Osteoblast (primary cell): ENCODE data around the gene OCA2. TPM values are rescaled to one million over a fixed set of nuclear protein-coding genes. Genes with fewer than 3 reads are reported as not detected.
"Not testable (repeated sequence)": the region's sequence is repeated elsewhere in the genome, so short reads cannot be mapped to it uniquely, and the experiment has no call there.

Source experiments
- DNase-seq: peaks from one replicate; pipeline ENCODE4 v3.0.0; 2011; ENCODE audit warnings: low spot score, mixed read lengths; ENCODE audit not compliant: insufficient read length; ENCODE audit errors: missing footprints
- H2AFZ ChIP-seq: 2 replicates; pipeline ENCODE4 v1.6.0; 2011; ENCODE audit warnings: mild to moderate bottlenecking, low read length
- H3K27ac ChIP-seq: 2 replicates; pipeline ENCODE4 v1.5.1; 2011; ENCODE audit warnings: mild to moderate bottlenecking, low read depth, low read length, moderate library complexity
- H3K27me3 ChIP-seq: 2 replicates; pipeline ENCODE4 v1.6.0; 2012; ENCODE audit warnings: mild to moderate bottlenecking, control low read depth, inconsistent platforms, low read length, moderate library complexity; ENCODE audit not compliant: insufficient read depth
- H3K36me3 ChIP-seq: 2 replicates; pipeline ENCODE4 v1.5.1; 2011; ENCODE audit warnings: mild to moderate bottlenecking, low read length, control low read depth, moderate library complexity; ENCODE audit not compliant: insufficient read depth
- H3K4me1 ChIP-seq: 2 replicates; pipeline ENCODE4 v1.5.1; 2011; ENCODE audit warnings: mild to moderate bottlenecking, low read length, control low read depth, moderate library complexity; ENCODE audit not compliant: insufficient read depth
- H3K4me2 ChIP-seq: 2 replicates; pipeline ENCODE4 v1.6.0; 2011; ENCODE audit warnings: mild to moderate bottlenecking, low read length; ENCODE audit not compliant: insufficient read depth
- H3K4me3 ChIP-seq: fragments of 200-600 bp; sonication (generic); 3 replicates; pipeline ENCODE4 v1.5.1; 2012; ENCODE audit warnings: mild to moderate bottlenecking, low read length, inconsistent platforms; ENCODE audit not compliant: insufficient read depth
- H3K79me2 ChIP-seq: 2 replicates; pipeline ENCODE4 v1.6.0; 2012; ENCODE audit warnings: mild to moderate bottlenecking, low read length, control low read depth, inconsistent platforms; ENCODE audit not compliant: insufficient read depth
- H3K9me3 ChIP-seq: 2 replicates; pipeline ENCODE4 v1.5.1; 2011; ENCODE audit warnings: low read depth, low read length, control low read depth
- H4K20me1 ChIP-seq: 2 replicates; pipeline ENCODE4 v1.6.0; 2012; ENCODE audit warnings: mild to moderate bottlenecking, low read length, control low read depth; ENCODE audit not compliant: insufficient read depth
- CTCF ChIP-seq: IDR thresholded peaks from 2 replicates; pipeline ENCODE4 v1.5.1; 2011; ENCODE audit warnings: mild to moderate bottlenecking, low read depth, low read length, moderate library complexity; ENCODE audit errors: extremely low read depth
- total RNA-seq: library from RNA; depleted of rRNA; stranded (reverse); fragments of >200 nt; gene quantifications from 2 replicates; pipeline ENCODE4 v1.2.3, GENCODE V29; 2012

The OCA2 gene
- total RNA-seq, 1 donor = not detected

GRCh38 chr15:27961801-27962200, 137.3 kb downstream of the OCA2 start:
- Histone ChIP-seq H3K4me1 (no peaks in the 10 kb centered on the region), H3K4me3 (no peak overlapping the region), H3K4me2 (no peak overlapping the region), H3K79me2 (no peaks in the 10 kb centered on the region), H3K9me3 (no peaks in the 10 kb centered on the region), H4K20me1 (no peaks in the 10 kb centered on the region), H3K27ac (no peak overlapping the region), H3K27me3 (no peaks in the 10 kb centered on the region), H3K36me3 (no peaks in the 10 kb centered on the region), H2AFZ (no peak overlapping the region)
- DNase-seq = no peak
- TF ChIP-seq CTCF = no peak

GRCh38 chr15:27958911-27959578, 140.1 kb downstream of the OCA2 start:
- no peaks in the 10 kb centered on the region for H3K36me3 ChIP-seq
- no peak overlapping the region for H3K27ac ChIP-seq
- no peak for TF ChIP-seq CTCF

GRCh38 chr15:27956285-27956684, 142.8 kb downstream of the OCA2 start:
- Histone ChIP-seq H3K9me3 (no peaks in the 10 kb centered on the region), H3K79me2 (no peaks in the 10 kb centered on the region), H3K27ac (no peak overlapping the region), H3K4me3 (no peak overlapping the region), H4K20me1 (no peaks in the 10 kb centered on the region), H3K36me3 (no peaks in the 10 kb centered on the region), H3K27me3 (no peaks in the 10 kb centered on the region), H3K4me1 (no peaks in the 10 kb centered on the region), H3K4me2 (no peak overlapping the region), H2AFZ (no peak overlapping the region)
- no peak for DNase-seq
- no peak for TF ChIP-seq CTCF

More at GRCh38 chr15:27958911-27959578, 140.1 kb downstream of the OCA2 start:
- no peaks in the 10 kb centered on the region for H3K9me3 ChIP-seq
- no peak overlapping the region for H3K4me2 ChIP-seq
- H3K27me3 ChIP-seq = no peaks in the 10 kb centered on the region
- no peak overlapping the region for H2AFZ ChIP-seq
- no peaks in the 10 kb centered on the region for H3K4me1 ChIP-seq
- H3K4me3 ChIP-seq = no peak overlapping the region
- no peak for DNase-seq
- H4K20me1 ChIP-seq = no peaks in the 10 kb centered on the region
- no peaks in the 10 kb centered on the region for H3K79me2 ChIP-seq

DNA sequence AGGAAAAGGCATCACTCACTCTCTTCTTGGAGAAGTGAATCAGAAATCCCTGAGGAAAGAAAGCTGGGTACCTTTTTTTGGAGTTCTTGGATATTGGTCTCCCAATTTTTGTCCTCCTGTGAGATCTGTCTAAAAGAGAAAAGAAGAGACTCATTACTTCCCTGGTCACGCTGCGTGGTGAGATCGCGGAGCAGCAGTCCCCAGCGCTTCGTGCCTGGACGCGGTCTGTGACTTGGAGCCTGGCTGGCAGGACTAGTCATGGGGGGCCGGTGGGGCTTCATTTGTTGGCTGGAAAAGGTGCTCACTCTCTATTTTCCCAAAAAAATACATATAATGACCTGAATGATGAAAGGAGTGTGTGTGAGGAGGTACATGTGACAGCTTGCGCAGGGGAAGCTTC, 144.0 kb downstream of the OCA2 start:
- Histone ChIP-seq H3K4me1 (no peaks in the 10 kb centered on the region), H3K36me3 (no peaks in the 10 kb centered on the region), H3K27ac (no peak overlapping the region), H2AFZ (no peak overlapping the region), H3K79me2 (no peaks in the 10 kb centered on the region), H3K4me2 (no peak overlapping the region), H4K20me1 (no peaks in the 10 kb centered on the region), H3K9me3 (no peaks in the 10 kb centered on the region), H3K4me3 (no peak overlapping the region), H3K27me3 (no peaks in the 10 kb centered on the region)
- DNase-seq = no peak
- TF ChIP-seq CTCF = no peak

DNA sequence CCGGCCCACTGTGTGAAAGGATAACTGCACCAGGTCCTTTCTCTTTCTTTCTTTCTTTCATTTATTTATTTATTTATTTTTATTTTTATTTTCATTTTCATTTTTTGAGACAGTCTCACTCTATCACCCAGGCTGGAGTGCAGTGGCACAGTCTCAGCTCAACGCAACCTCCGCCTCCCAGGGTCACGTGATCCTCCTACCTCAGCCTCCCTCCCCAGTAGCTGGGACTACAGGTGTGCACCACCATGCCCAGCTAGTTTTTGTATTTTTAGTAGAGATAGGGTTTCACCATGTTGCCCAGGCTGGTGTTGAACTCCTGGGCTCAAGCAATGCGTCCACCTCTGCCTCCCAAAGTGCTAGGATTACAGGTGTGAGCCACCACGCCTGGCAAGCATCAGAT, 146.5 kb downstream of the OCA2 start:
- DNase-seq, H3K4me3 ChIP-seq, H3K9me3 ChIP-seq, H2AFZ ChIP-seq, H3K4me2 ChIP-seq, H4K20me1 ChIP-seq, H3K4me1 ChIP-seq, H3K79me2 ChIP-seq, H3K36me3 ChIP-seq, H3K27ac ChIP-seq, H3K27me3 ChIP-seq: not testable (repeated sequence)
